Measurements from ENCODE around the gene CHCHD6. TPM values are rescaled to one million over a fixed set of nuclear protein-coding genes. Genes with fewer than 3 reads are reported as not detected.

The CHCHD6 gene
- total RNA-seq, 1 donor from 2014 or later, result 15.7 TPM

DNA sequence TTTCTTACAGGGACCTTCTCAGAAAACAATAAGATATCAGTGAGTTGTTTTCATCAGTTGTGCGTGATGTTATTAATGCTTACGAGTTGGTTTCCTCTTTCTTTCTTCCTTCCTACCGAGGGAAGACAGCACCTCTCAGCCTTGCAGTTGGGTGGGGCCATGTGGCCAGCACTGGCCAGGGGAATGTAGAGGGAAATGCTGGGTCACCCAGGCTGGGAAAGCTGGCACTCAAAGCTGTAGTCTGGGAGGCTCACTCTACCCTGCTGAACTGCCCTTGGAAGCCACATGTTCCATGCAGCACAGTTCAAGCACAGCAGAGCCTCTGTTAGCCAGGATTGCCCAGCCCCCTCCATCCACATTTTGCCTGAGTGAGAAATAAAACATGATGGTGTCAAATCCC is 10.1 kb upstream of the CHCHD6 start:
- DNase-seq (ENCODE audit: low spot score), result no peak
- Mint-ChIP-seq H3K36me3 (ENCODE audit: low read depth) (no peaks in the 10 kb centered on the region), H3K4me3 (ENCODE audit: low read depth) (no peak overlapping the region), H3K27ac (no peak overlapping the region), H3K4me1 (ENCODE audit: low read depth) (no peaks in the 10 kb centered on the region), H3K9me3 (no peaks in the 10 kb centered on the region), H3K27me3 (ENCODE audit: low read depth) (peaks cover 34% of the 10 kb centered on the region)
- intact Hi-C loops (cut with micrococcal nuclease), result no loop called here

DNA sequence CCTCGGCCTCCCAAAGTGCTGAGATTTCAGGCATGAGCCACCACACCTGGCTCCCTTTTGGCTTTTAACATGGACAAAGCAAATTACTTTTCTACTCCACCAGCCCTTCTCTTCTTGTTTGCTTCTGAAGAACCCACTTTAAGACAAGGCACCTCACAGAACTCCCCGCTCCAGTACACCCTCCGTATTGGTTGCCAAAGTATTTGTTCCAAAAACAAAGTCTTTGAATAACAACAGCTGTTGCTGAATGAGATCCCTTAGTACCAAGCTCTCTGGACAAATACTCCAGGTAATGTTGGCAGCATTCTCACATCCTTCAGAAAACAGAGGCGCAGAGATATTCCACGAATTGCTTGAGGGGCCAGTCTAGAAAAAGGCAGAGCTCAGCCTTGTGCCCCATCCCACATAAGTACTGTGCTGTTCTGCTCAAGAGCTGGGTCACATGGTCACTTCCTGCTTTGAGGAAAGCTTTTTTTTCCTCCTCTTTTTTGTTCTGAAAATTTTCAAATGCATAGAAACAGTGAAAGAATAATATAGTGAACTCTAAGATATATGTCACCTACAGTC is 7.3 kb upstream of the CHCHD6 start:
- no peaks in the 10 kb centered on the region for H3K4me1 Mint-ChIP-seq (ENCODE audit: low read depth)
- no peak overlapping the region for H3K4me3 Mint-ChIP-seq (ENCODE audit: low read depth)
- no peaks in the 10 kb centered on the region for H3K9me3 Mint-ChIP-seq
- intact Hi-C loops (cut with micrococcal nuclease), result no loop called here
- no peak for DNase-seq (ENCODE audit: low spot score)
- H3K27me3 Mint-ChIP-seq (ENCODE audit: low read depth), result peaks cover 44% of the 10 kb centered on the region
- H3K27ac Mint-ChIP-seq, result no peak overlapping the region
- H3K36me3 Mint-ChIP-seq (ENCODE audit: low read depth), result no peaks in the 10 kb centered on the region

DNA sequence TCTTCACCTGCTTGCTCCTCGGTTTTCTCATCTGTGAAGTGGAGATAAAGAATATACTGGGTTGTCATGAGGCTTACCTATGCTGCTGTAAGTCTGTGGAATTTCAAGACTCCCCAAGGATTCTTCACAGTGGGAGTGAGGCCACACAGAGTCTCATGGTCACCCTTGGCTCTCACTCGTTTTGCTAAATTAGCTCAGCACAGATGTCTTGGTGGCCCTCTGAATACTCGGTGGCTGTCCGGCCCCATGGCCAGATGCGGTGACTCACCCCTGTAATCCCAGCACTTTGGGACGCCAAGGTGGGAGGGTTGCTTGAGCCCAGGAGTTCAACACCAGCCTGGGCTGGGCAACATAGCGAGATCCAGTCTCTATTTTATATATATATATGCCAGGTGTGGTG is 5.0 kb upstream of the CHCHD6 start:
- no peak overlapping the region for H3K4me3 Mint-ChIP-seq (ENCODE audit: low read depth)
- H3K36me3 Mint-ChIP-seq (ENCODE audit: low read depth), result no peaks in the 10 kb centered on the region
- peaks cover 8% of the 10 kb centered on the region for H3K4me1 Mint-ChIP-seq (ENCODE audit: low read depth)
- intact Hi-C loops (cut with micrococcal nuclease), result no loop called here
- H3K9me3 Mint-ChIP-seq, result no peaks in the 10 kb centered on the region
- H3K27me3 Mint-ChIP-seq (ENCODE audit: low read depth), result peaks cover 50% of the 10 kb centered on the region
- no peak overlapping the region for H3K27ac Mint-ChIP-seq
- DNase-seq (ENCODE audit: low spot score), result no peak

DNA sequence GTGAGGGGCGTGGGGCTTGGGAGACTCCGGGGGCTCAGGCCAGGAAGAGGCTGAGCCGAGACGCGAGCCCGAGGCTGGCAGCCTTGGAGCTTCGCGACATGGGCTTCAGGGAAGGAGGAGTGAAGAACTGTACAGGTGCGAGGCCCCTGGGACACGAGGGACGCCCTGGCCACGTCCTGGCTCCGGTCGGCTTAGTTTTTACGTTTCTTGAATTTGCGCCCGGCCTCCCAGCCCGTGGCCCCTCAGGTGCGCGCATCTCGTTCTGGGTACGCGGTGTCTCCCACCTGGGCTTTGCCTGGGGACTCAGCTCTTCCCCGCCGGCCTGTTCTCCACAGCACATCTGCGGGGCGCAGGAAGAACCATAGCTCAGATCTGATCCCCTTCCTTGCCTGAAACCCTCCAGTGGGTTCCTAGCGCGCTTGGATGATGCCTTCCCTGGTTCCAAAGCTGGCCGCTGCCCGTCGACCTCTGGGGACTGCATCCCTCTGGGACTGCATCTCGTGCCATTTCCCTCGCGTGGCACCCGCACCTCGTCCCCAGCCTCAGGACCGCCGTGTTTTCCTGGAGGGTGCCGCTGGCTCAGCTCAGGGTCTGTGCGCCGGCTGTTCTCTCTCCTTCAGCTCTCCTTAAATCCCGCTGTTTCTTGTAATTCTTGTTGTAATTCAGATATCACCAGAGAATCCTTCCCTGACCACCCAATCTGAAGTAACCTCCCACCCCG is 614 bp downstream of the CHCHD6 start:
- Mint-ChIP-seq H3K27ac (no peak overlapping the region), H3K4me1 (ENCODE audit: low read depth) (peaks cover 15% of the 10 kb centered on the region)
- DNase-seq (ENCODE audit: low spot score), result no peak

DNA sequence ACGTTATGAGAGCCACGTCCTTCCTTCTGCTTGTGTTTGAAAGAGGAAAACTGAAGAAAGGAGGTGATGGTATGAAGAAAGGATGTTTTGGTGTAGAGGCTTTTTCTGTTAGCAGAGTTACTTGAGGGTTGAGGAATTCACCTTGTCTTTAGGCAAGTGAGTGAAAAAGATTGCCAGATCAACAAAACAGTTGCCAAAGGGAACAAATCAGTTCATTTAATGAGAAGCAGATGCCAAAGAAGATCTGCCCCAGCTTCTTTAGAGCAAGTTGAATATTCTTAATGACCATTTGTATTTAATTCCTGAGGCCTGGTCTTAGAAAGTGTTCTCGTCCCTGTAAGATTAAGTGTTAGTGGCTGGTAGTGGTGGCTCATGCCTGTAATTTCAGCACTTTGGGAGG is 2.6 kb downstream of the CHCHD6 start:
- no peak for DNase-seq (ENCODE audit: low spot score)
- intact Hi-C loops (cut with micrococcal nuclease), result no loop called here
- Mint-ChIP-seq H3K27ac (no peak overlapping the region), H3K36me3 (ENCODE audit: low read depth) (no peaks in the 10 kb centered on the region), H3K27me3 (ENCODE audit: low read depth) (peaks cover 15% of the 10 kb centered on the region), H3K4me1 (ENCODE audit: low read depth) (peaks cover 15% of the 10 kb centered on the region), H3K4me3 (ENCODE audit: low read depth) (no peak overlapping the region), H3K9me3 (no peaks in the 10 kb centered on the region)

More for the DNA sequence above, 614 bp downstream of the CHCHD6 start:
- H3K4me3 Mint-ChIP-seq (ENCODE audit: low read depth), result peak overlapping the region; percentile 97
- peaks cover 30% of the 10 kb centered on the region for H3K27me3 Mint-ChIP-seq (ENCODE audit: low read depth)
- no peaks in the 10 kb centered on the region for H3K9me3 Mint-ChIP-seq
- no peaks in the 10 kb centered on the region for H3K36me3 Mint-ChIP-seq (ENCODE audit: low read depth)
- intact Hi-C loops (cut with micrococcal nuclease), result loop anchor here (5.0 kb wide), 1 partner anchor 278 kb away; the partner anchor contains the start of gene PLXNA1

DNA sequence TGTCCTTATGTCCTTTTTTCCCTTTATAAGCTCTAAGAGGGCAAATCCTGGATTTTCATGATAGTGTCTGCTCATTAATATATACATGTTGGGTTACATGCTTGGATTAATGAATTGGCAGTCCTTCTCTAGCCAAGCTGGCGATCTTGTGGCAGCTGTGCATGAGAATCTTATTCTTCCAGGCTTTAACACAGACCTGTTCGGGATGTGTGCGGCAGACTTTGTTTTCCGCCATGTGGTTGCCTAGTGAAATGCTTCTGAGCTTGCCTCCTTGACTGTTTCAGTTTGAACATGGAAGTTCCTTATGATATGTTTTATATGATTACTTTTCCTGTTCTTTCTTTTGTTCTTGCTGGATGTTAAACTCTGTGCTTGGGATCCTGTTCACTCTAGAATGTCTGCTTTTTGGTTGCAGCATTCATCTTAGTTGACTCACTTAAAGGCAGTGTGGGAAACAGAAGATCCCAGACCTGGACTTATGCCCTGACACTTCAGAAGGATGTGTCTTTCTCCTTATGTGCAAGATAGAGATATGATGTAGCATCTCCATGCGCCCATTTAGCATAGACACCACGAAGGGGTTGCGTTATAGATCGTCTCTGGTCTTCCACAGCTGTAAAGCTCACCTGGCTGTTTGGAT is 7.2 kb downstream of the CHCHD6 start:
- H3K9me3 Mint-ChIP-seq, result no peaks in the 10 kb centered on the region
- no peak for DNase-seq (ENCODE audit: low spot score)
- no peak overlapping the region for H3K27ac Mint-ChIP-seq
- H3K4me1 Mint-ChIP-seq (ENCODE audit: low read depth), result no peaks in the 10 kb centered on the region
- H3K36me3 Mint-ChIP-seq (ENCODE audit: low read depth), result no peaks in the 10 kb centered on the region
- intact Hi-C loops (cut with micrococcal nuclease), result no loop called here
- no peaks in the 10 kb centered on the region for H3K27me3 Mint-ChIP-seq (ENCODE audit: low read depth)
- H3K4me3 Mint-ChIP-seq (ENCODE audit: low read depth), result no peak overlapping the region

DNA sequence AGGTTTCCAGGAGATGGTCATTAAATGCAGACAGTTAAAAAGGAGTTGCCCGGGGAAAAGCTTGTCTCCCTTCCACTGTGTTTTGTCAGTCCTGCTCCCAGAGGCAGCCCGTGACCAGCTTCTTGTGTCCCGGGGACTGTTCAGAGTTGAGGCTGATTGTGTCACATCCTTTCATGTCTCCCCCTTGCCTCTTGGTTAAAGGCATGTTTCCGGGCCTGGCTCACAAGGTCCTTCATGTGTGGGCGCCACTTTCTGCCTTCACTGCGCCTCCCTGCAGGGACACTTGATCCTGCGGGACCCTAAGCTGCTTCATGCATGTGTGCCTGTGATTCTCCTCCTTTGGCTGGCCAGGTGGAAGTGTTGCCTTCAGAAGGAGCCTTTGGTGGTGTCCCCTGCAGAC is 9.2 kb downstream of the CHCHD6 start:
- Mint-ChIP-seq H3K9me3 (no peaks in the 10 kb centered on the region), H3K36me3 (ENCODE audit: low read depth) (no peaks in the 10 kb centered on the region), H3K4me3 (ENCODE audit: low read depth) (no peak overlapping the region), H3K27ac (no peak overlapping the region), H3K27me3 (ENCODE audit: low read depth) (no peaks in the 10 kb centered on the region), H3K4me1 (ENCODE audit: low read depth) (no peaks in the 10 kb centered on the region)
- intact Hi-C loops (cut with micrococcal nuclease), result no loop called here
- no peak for DNase-seq (ENCODE audit: low spot score)

DNA sequence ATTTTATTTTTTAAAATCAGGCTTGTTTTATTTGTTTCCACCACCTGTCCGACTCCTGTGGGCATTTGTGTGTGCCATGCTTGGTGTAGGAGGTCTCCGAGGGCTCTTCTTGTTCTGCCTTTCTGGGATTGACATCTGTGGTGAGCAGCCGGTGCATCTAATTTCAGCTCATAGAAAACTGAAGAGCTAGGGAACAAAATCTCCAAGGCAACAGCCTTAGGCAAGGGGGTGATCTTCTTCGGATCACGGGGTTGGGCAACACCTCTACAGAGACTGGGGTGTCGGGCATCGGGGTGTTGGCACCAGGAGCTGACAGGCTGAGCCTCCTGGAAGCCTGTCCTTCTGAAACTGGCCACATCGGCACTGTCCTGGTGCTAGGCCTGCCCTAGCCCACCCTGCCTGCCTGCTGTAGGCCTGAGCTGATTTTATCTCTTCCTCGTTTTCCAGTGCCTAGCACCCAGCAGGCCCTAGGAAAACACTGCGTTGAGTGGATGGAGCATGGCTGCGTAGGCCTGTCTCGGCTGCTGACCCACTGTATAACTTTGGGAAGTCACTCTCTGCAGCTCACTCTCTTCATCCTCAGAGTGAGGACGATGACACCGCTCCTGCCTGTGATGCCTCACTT is 10.3 kb downstream of the CHCHD6 start:
- no peak overlapping the region for H3K27ac Mint-ChIP-seq
- H3K36me3 Mint-ChIP-seq (ENCODE audit: low read depth), result no peaks in the 10 kb centered on the region
- no peak overlapping the region for H3K4me3 Mint-ChIP-seq (ENCODE audit: low read depth)
- intact Hi-C loops (cut with micrococcal nuclease), result no loop called here
- DNase-seq (ENCODE audit: low spot score), result no peak
- H3K4me1 Mint-ChIP-seq (ENCODE audit: low read depth), result no peaks in the 10 kb centered on the region
- H3K27me3 Mint-ChIP-seq (ENCODE audit: low read depth), result no peaks in the 10 kb centered on the region
- no peaks in the 10 kb centered on the region for H3K9me3 Mint-ChIP-seq

DNA sequence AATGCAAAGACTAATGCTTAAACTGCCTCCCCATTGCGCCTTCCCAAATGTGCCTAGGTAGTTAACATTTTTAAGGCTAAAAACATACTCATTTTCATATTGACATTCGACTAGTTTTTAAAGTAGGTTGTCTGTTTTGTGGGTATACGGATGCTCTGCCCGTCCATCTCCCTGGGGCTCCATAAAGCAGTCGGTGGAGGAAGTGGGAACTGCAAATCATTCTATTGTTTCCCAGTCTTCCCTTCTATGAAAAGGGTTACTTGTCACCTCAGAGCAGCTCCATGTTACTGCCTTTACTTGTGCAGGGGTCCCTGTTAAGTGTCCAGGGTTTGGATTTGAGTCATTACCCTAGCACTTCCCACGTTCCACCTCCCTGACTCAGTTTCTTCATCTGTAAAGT is 10.9 kb downstream of the CHCHD6 start:
- no peak for DNase-seq (ENCODE audit: low spot score)
- H3K36me3 Mint-ChIP-seq (ENCODE audit: low read depth), result no peaks in the 10 kb centered on the region
- H3K27ac Mint-ChIP-seq, result no peak overlapping the region
- H3K27me3 Mint-ChIP-seq (ENCODE audit: low read depth), result no peaks in the 10 kb centered on the region
- no peak overlapping the region for H3K4me3 Mint-ChIP-seq (ENCODE audit: low read depth)
- no peaks in the 10 kb centered on the region for H3K4me1 Mint-ChIP-seq (ENCODE audit: low read depth)
- intact Hi-C loops (cut with micrococcal nuclease), result no loop called here
- no peaks in the 10 kb centered on the region for H3K9me3 Mint-ChIP-seq

DNA sequence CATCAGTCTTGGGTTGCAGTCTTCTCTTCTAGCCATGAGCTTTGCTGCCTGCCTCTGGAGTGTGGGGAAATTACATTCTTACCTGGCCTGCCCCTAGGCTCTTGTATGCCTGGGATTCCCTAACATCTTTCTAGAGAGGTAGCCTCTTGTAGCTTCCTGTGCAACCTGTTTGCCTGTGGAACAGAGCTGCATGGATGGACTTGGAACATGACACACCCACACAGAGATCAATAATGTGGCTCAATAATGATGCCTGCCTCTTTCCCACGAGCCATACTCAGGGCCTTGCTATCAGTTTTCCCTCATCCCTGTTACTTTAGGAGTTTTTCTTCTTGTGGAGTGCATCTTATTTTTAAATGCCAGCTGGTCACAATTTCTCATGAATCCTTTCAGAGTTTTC is 11.4 kb downstream of the CHCHD6 start:
- Mint-ChIP-seq H3K4me3 (ENCODE audit: low read depth) (no peak overlapping the region), H3K27ac (no peak overlapping the region), H3K36me3 (ENCODE audit: low read depth) (no peaks in the 10 kb centered on the region), H3K4me1 (ENCODE audit: low read depth) (no peaks in the 10 kb centered on the region), H3K9me3 (no peaks in the 10 kb centered on the region), H3K27me3 (ENCODE audit: low read depth) (no peaks in the 10 kb centered on the region)
- intact Hi-C loops (cut with micrococcal nuclease), result no loop called here
- DNase-seq (ENCODE audit: low spot score), result no peak

DNA sequence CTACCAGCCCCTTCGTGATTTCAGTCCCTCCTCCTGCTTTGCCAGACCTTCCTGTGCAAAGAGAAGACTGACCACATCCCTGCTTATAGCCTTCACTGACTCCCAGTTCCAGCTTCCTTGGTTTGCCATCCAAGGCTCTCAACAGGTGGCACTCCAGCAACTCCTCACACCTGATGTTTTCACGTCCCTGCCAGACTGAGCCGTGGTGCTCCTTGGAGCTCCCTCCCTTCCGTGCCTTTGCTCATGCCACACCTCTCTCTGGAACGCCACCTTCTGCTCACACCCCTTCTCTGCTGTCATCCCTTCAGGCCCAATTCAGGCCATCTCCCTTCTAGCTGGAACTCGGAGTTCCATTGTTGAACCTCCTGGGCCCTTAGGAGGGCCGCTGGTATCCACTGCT is 12.0 kb downstream of the CHCHD6 start:
- DNase-seq (ENCODE audit: low spot score), result no peak
- H3K36me3 Mint-ChIP-seq (ENCODE audit: low read depth), result no peaks in the 10 kb centered on the region
- H3K27me3 Mint-ChIP-seq (ENCODE audit: low read depth), result no peaks in the 10 kb centered on the region
- H3K4me1 Mint-ChIP-seq (ENCODE audit: low read depth), result no peaks in the 10 kb centered on the region
- H3K4me3 Mint-ChIP-seq (ENCODE audit: low read depth), result no peak overlapping the region
- H3K9me3 Mint-ChIP-seq, result no peaks in the 10 kb centered on the region
- no peak overlapping the region for H3K27ac Mint-ChIP-seq
- intact Hi-C loops (cut with micrococcal nuclease), result no loop called here

DNA sequence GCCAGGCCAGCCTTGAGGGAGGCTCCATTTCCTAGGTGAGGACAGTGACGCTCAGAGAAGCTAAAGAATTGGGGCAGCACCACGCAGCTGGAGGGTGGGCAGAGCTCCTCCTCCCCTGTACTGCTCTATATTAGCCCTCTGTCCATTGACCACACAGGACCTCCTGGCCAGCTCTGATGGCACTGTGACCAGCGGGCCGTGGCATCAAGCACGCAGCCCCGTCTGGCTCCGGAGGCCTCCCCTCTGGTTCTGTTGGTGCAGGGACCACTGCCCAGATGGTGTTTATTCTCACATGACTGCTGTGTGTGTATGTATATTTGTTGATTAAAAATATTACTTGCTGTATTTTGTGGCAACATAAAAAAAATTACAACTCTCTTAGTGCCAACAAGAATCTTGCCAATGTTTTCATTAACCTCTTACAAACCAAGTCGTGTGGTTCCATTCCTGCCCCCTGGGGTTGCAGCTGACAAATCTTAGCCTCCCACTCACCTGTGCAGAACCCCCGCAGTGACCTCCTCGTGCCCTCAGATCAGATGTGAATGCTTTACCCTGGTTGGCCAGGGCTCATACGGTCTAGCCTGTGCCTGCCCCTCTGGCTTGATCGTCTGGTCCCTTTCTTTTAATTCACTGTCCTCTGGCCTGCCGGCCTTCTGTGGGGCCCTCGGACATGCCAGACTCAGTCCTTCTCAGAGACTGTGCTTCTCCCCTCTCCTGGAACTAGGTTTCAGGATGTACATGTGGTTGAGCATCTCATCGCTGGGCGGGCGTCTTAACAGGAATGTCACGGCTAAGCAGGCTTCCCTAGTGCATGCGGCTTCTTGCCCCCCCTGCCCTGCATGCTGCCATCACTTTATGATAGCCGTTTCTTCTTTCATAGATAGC is 14.8 kb downstream of the CHCHD6 start:
- Mint-ChIP-seq H3K9me3 (no peaks in the 10 kb centered on the region), H3K4me3 (ENCODE audit: low read depth) (no peak overlapping the region), H3K36me3 (ENCODE audit: low read depth) (no peaks in the 10 kb centered on the region), H3K4me1 (ENCODE audit: low read depth) (no peaks in the 10 kb centered on the region), H3K27ac (no peak overlapping the region), H3K27me3 (ENCODE audit: low read depth) (no peaks in the 10 kb centered on the region)
- intact Hi-C loops (cut with micrococcal nuclease), result no loop called here
- DNase-seq (ENCODE audit: low spot score), result no peak

Measured in activated T-helper 2 cell treated with anti-CD3 and anti-CD28 coated beads, Interferon-gamma antibody, Interleukin-2, Interleukin-4, amounts not matched to agents 10 μg/mL and 5 μg/mL and 100 μg/mL, durations not matched to agents 14 hours and 24 hours and 36 hours (primary cell).